Activated CD4-positive, alpha-beta T cell treated with anti-CD3 and anti-CD28 coated beads for 4 hours (primary cell): ENCODE results near the gene GCHFR.
A peak's percentile ranks its signal among the peaks of the same experiment; 100 is the strongest.

Experiments
- DNase-seq, 2 donors: peaks; one replicate each; pipeline ENCODE4 v3.0.0-alpha.2; 2020

Gene GCHFR

GRCh38 chr15:40763801-40764628 is at the start of gene GCHFR:
GCHFR (plus strand) TSS chr15:40764068; CDS start chr15:40764181, 113 bp downstream.
- peak; percentile 52 to 60 for DNase-seq

GRCh38 chr15:40714144-40714543 is 49.7 kb upstream of the GCHFR start:
- no peak for DNase-seq

- no peak for DNase-seq
Measured at GRCh38 chr15:40716165-40716564, 47.7 kb upstream of the GCHFR start.

GRCh38 chr15:40721701-40722100 is 42.2 kb upstream of the GCHFR start:
- no peak for DNase-seq

- no peak for DNase-seq
Measured at GRCh38 chr15:40722354-40722753, 41.5 kb upstream of the GCHFR start.

GRCh38 chr15:40722934-40723333 is 40.9 kb upstream of the GCHFR start:
- no peak for DNase-seq

- DNase-seq = no peak
Measured at GRCh38 chr15:40723919-40724318, 39.9 kb upstream of the GCHFR start.

- no peak for DNase-seq
Measured at GRCh38 chr15:40731034-40731433, 32.8 kb upstream of the GCHFR start.

GRCh38 chr15:40736575-40736974 is 27.3 kb upstream of the GCHFR start:
- no peak for DNase-seq

- no peak for DNase-seq
Measured at GRCh38 chr15:40737048-40737447, 26.8 kb upstream of the GCHFR start.

- no peak for DNase-seq
Measured at GRCh38 chr15:40739047-40739446, 24.8 kb upstream of the GCHFR start.

- DNase-seq = no peak
Measured at GRCh38 chr15:40739854-40740253, 24.0 kb upstream of the GCHFR start.

GRCh38 chr15:40743485-40743901 is 20.4 kb upstream of the GCHFR start:
- no peak for DNase-seq

GRCh38 chr15:40743921-40744814 is 19.7 kb upstream of the GCHFR start:
- peak; percentile 59 to 62 for DNase-seq

GRCh38 chr15:40744815-40745152 is 19.1 kb upstream of the GCHFR start:
- no peak for DNase-seq

- DNase-seq = no peak
Measured at GRCh38 chr15:40746916-40747418, 16.9 kb upstream of the GCHFR start.

- no peak for DNase-seq
Measured at GRCh38 chr15:40747685-40748631, 15.9 kb upstream of the GCHFR start.

GRCh38 chr15:40749151-40749630 is 14.7 kb upstream of the GCHFR start:
- no peak for DNase-seq

GRCh38 chr15:40750885-40751284 is 13.0 kb upstream of the GCHFR start:
- DNase-seq = no peak

- no peak for DNase-seq
Measured at GRCh38 chr15:40751745-40752144, 12.1 kb upstream of the GCHFR start.

GRCh38 chr15:40754574-40754882 is 9.3 kb upstream of the GCHFR start:
- DNase-seq = peak in 1 of 2 donors; percentile 17
